NCI-H510A (cell line): ENCODE measurements around the gene F2.
"Not testable (repeated sequence)": the region's sequence is repeated elsewhere in the genome, so short reads cannot be mapped to it uniquely, and the experiment has no call there.

Source experiments
- DNase-seq: peaks from one replicate; lab custom pipeline; 2025; lab: John Stamatoyannopoulos, UW

F2 gene

DNA sequence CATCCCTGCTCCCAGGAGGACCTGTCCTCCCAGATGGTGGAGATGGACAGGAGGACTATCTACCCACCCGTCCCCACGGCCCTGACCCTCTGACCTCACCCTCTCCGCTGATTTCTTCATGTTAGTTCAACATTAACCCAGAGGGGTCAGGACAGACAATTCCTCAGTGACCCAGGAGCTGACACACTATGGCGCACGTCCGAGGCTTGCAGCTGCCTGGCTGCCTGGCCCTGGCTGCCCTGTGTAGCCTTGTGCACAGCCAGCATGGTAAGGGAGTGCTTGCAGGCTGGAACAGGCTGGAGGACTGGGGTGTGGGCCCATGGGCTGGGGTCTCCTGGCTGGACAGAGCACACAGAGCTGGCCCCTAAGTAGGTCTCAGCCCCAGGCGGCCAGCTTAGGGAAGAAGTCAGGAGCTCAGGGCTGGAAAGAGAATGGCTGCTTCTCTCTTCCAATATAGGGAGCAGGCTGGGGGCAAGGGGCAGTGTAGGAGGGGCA, at the start of gene F2:
Gene F2 (plus strand): TSS at position 166 of the 495 bp plus-strand sequence. CDS start 23 bp downstream, at position 189.
- DNase-seq = no peak

DNA sequence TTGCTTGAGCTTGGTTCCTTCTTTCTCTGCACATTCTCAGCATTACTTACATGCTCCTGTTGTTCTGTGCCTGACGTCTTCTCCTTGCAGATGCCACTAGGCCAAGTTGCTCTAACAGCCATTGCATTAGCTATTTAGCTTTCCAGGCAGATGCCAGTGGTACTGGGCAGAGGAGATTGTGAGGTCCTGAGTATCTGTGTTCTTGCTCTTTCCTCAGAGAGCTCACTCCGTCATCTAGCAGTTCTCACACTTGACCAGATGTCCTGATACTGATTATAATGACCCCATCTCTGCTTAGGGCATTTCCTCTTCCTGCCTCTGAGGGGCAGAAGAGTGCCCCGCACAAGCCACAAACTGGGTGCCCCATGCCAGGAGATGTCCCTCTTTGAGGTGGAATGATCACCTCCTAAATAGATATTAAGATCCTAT, 49.3 kb upstream of the F2 start:
- DNase-seq = no peak

DNA sequence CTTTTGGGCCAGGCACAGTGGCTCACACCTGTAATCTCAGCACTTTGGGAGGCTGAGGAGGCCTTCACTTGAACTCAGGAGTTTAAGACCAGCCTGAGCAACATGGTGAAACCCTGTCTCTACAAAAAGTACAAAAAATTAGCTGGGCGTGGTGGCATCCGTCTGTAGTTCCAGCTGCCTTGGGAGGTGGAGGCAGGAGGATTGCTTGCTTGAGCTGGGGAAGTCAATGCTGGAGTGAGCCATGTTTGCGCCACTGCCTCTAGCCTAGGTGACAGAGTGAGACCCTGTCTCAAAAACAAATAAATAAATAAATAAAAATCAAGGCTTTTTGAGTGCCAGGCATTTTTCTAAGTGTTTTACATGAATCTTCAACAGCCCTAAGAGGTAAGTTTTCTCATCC, 48.5 kb upstream of the F2 start:
- DNase-seq = not testable (repeated sequence)

DNA sequence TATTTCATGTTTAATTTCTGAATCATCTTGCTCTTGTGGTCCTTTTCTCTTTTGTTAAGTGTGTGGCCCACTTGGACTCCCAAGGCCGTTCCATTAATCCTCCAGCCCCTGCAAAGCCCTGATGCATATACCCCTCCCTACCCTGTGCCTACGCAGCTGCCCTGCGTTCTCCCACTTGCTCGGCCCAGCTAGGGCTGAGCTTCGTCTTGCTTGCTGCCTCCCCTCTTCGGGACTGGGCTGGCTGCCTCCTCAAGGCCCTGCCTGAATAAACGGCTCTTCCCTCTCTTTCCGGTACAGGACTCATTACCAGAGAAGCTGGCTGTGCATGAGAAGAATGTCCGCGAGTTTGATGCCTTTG, 47.1 kb upstream of the F2 start:
- no peak for DNase-seq

DNA sequence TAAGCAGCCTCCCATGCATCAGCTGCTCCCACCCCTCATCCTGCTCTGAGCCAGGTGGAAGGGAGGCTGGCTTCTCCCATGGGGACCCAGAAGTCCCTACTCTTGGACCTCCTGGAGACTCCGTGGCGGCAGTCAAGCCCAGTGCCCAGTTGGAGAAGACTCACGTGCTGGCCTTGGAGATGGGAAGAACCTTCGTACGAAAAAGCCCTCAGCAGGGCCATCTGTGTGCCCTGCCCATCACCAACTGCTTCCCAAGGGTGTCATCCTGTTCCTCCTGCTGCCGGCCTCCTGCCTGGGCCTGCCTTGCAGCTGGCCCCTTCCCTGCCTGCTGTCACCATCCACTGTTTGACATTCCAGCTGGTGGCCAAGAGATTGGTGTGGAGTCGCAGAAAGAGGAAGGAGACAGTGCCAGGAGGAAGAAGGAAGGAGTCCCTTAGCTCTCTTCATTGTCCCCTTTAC, 46.6 kb upstream of the F2 start:
- DNase-seq = no peak

DNA sequence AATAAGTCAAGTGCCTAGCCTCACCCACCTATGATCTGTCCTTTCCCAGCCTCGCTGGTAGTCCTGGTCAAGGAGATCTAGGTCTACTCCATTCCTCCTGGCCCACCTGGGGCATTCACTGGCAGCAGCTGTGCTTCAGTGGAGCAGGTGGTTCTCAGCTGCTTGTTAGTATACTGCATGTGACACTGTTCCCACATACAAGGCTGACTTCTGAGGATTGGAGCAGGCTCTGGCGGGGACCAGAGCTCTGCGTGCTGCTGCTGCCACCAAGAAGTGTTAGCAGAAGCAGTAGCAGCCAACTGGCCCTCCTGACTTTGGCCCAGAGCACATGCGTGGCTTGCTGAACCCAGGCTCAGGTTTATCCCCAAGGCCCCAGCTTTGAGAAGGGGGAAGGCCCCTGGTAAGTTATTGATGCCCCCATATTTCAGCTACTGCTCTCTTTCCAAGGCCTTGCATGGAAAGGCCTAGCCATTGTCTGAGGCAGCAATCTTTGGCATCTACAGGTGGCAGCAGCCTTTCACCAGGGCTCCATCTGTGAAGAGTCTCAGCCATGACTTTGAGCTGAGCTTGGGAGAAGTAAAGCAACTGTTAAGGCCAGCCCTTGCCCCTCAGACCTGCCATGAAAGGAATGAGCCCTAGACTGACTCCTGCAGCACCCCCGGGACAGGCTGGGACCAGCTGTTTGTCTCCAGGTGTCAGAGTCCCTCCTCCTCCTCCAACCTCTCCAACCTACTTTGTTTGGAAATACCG, 45.1 kb upstream of the F2 start:
- no peak for DNase-seq

DNA sequence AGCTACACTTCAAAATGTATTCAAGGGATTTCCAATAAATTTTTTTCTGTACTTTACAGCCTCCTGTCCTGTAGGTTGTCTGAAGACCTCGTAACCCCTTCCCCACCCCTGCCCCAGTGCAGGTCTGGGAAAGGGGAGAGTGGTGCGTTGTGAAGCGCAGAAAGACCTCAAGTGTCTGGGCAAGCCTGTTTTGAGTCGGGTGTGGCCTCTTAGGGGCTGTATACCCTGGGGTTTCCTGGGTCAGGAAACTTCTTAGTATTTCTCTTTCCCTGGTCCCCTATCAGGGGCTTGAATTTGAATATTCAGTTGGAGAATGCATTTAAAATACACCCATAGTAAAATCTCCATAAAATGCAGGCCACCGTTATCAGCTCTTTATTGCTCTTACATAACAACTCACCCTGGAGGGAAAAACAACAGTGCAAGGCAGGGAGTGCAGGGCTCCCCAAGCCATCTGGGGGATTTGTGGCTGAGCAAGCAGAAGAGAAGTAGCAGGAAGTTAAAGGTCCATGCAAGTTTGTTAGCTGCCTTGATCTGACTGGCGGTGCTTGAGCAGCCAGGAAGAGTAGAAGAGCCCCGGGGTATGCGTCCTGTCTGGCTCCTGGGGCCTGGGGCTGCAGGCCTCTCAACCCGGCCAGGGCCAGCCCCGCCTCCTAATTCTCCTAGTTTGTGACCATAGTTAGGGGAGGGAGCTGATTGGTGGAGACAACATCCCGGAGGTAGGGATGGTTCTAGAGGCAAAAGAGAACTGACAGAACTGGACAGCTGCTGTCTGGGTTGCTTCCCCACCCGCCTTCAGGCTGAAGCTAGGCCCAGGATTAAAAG, 44.3 kb upstream of the F2 start:
- DNase-seq = no peak

DNA sequence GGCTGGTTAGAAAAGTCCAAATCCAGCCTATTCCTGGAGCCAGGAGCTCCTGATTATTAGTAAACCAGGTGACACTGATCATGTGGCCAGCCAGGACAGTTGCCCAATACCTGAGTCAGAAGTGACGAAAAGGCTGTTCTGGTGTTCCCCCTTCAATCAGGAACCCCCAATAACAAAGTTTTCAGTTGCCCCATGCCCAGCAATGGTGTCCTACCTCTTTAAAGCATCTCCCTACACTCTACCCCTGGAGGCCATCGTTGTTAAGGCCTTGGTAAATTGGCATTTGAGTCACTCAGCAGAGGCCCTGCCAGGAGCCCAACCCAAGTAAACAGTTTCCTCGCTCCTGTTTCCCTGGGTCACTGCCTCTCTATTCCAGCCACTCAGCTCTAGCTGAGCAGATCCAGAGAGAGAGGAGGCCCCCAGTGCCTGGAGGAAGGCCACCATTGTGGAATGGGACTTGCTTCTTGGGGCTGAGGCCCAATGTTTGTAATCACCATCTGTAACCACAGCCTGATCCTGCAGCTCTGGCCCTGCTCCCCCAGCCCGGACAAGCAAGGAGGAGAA, 43.6 kb upstream of the F2 start:
- no peak for DNase-seq

DNA sequence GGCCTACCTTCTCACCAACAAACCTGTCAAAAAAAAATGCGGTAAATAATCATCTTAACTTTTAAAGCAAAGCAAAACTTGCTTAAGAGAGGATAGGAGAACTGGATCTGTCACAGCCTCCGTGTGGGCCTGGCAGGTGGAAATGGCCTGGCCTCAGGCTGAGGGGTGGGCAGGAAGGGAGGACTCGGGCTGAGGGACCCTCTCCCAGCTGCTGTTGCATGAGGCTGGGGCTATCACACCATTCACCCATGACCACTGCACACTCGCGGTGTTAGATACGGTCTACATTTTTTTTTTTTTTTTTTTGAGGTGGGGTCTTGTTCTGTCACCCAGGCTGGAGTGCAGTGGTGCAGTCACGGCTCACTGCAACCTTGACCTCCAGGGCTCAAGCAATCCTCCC, 43.1 kb upstream of the F2 start:
- no peak for DNase-seq

DNA sequence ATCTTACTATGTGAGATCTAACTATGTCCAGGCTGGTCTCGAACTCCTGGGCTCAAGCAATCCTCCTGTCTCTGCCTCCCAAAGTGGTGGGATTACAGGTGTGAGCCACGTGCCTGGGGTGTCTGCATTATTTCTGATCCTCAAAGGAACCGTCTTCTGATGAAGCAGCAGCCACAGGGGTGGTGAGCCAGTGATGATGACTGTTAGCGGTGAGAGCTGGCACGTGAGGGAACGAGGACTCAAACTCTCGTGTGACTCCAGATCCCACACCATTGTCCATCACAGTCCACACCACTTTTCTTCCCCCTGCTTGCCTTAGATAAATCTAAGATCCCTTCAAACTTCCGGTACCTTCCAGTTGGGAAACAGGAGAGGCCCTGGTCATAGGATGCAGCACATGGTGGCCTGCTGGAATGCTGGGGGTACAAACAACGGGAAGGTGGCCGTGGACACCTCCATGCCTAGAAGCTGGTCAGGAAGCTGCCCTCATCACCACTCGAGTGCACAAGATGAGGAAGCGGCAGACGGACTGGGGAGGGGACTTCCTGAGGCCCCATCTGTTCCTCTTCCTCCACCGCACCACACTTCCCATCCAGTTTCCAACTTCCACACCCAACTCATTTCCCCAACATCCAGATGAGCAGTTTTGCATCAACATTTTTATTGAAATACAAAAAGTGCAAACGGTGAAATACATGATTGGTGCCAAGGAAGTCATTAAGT, 42.4 kb upstream of the F2 start:
- no peak for DNase-seq

DNA sequence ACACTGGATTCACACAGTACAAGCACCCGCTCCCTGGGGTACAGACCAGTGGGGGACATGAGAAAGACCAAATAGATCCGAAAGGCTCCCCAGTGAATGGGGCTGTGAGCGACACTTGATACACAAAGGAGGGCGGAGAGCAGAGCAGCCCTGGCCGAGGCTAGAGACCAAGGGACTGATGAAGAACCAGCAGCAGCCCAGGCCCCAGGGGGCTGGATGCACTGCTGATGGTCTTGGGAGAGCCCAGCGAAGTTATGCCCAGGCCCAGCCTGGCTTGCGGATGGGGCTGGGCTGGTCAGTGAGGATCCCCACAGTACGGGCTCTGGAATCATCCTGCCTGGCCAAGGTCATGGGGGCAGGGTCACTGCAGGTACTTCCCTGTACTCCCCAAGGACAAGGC, 41.8 kb upstream of the F2 start:
- no peak for DNase-seq

DNA sequence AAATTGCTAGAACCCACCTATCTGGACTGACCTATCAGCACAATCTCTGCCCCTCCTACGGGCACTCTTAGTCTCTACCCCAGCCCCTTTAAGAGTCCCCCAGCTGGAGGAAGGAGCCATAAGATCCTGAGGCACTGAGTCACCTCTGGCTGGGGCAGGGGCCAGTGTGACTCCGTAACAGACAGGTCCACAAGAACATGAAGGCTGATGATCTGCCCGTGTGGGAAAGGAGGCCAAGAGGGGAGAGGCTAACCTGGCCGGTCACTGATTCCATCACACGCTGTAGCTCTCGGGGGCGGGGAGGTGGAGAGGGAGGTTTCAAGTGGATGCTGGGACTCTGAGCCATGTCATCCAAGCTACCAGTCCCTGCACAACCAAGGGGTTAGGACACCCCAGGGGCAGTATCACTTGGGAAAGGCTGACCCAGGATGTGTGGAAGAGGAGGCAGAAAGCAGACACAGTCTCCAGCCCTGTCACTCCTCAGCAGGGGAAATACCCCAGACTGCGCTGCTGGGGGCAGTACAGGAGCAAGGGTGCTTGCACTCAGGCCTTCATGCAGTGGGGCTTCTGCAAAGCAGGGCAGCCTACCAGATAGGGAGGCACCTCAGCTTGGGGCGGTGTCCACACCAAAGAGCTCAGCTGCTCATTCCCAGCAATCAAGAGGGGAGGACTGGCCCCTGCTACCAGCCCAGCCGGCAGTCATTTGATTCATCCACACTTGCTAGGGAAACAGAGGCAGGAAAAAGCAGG, 40.8 kb upstream of the F2 start:
- no peak for DNase-seq

DNA sequence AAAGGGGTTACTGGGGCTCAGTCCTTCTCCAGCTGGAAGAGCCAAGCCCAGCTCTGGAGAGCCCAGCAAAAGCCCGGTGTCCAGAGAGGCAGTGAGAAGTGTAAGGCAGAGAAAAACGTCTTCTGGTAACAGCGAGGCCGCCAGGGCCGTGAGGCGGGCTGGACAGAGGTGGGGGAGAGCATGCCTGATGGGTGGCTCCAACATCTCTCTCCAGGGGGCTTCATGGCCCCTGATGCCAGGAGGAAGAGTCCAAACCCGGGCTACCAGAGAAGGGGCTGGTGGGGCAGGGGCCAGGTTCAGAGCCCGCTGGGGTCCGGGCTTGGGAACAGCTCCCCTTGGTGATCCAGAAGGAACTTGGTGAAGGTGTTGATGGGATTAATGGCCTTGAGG, 40.3 kb upstream of the F2 start:
- no peak for DNase-seq

DNA sequence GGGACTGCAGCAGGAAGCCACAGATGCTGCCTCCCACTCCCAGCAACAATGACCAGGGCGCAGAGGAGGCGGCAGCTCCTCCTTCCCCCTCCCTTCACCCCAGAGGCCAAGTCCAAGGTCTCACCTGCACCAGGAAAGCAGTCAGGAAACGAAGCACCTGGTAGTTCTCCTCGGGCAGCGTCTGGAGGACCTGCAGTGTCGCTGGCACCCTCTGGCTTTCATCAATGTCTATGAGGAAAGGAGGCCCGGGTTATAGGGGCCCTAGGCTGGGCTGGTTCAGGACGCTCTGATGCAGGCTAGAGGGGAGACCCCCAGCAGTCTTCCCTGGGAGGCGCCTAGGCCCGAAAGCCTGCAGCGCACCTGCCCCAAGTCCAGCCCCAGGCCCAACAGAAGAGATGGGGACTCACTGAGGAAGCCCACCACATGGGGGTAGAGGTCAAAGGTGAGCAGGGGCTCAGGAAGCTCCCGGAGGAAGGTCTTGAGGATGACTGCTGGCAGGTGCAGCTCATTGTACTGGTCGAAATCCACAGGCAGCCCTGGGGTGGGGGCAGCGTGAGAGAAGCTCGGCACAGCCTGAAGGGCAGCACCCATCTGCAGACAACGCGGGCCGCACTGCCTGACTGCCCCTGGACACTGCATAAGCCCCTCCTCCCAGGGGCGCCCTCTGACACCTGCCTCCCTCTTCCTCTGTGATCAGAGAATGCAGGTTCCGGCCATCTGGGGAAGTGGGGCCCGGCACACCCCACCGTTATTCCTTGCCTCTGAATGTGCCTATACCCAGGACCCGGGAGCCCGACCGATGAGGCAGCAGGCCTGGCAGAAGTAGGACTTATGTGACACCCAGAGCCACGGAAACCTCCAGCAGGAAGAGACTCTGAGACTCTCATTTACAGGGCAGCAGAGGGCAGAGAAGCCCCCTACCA, 39.5 kb upstream of the F2 start:
- no peak for DNase-seq

DNA sequence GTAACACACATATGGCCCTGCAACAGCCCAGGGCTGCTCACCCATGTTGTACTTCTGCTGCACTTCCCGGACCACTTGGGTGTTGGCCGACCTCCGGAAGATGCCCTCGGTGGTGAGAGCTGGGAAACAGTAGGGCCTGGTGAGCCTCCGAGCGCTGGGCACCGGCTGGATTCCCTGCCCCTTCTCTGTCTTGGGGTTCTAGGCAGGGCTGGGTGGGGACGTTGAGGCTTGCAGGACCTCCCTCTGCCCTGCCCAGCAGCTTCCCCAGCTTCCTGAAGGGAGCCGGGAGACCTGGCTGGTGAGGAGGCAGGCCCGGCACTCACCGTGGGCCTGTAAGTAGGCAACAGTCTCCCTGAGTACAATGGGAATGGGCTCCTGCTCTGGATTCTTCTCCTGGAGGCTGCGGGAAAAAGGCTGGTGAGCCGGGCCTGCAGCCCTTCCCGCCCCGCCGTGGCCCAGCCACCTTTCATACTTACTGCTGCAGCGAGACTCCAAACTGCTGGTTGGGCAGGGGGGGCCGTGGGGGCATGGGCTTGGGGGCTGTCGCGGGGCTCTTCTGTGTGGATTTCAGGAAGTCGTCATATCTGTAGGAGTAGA, 38.8 kb upstream of the F2 start:
- no peak for DNase-seq

DNA sequence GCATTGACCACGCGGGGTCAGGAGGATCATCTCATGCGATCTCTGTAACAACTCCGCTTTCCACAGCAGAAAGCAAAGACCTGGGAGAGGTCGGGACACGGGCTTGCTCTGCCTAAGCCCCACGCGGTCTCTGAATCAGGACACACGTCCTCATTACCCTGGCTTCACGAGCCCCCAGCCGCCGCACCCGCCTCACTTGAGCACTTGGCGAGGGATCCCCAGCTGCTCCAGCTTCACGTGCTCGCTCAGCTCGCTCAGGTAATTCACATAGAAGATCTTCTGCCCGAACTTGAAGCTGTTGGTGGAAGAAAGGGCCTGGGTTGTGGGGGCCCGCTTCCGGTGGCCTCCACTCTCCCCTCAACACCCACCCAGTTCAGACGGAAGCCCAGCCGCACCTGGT, 38.2 kb upstream of the F2 start:
- no peak for DNase-seq

DNA sequence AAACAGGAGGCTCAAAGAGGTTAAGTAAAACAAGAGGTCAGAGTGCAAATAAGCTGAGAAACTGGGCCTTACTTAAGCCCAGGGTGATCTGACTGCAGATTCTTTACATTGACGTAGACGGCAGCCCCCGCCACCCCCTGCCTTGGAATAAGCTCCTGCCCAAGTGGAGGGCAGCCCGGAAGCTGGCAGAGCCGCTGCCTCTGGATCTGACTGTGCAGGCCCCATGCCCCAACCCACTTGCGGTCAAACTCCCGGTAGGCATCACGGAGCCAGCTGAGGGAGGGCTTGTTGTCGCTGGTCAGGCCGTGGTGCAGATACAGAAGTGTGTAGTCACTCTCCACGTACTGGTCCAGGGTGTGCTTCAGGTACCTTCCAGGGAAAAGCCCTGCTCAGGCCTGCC, 37.2 kb upstream of the F2 start:
- no peak for DNase-seq

DNA sequence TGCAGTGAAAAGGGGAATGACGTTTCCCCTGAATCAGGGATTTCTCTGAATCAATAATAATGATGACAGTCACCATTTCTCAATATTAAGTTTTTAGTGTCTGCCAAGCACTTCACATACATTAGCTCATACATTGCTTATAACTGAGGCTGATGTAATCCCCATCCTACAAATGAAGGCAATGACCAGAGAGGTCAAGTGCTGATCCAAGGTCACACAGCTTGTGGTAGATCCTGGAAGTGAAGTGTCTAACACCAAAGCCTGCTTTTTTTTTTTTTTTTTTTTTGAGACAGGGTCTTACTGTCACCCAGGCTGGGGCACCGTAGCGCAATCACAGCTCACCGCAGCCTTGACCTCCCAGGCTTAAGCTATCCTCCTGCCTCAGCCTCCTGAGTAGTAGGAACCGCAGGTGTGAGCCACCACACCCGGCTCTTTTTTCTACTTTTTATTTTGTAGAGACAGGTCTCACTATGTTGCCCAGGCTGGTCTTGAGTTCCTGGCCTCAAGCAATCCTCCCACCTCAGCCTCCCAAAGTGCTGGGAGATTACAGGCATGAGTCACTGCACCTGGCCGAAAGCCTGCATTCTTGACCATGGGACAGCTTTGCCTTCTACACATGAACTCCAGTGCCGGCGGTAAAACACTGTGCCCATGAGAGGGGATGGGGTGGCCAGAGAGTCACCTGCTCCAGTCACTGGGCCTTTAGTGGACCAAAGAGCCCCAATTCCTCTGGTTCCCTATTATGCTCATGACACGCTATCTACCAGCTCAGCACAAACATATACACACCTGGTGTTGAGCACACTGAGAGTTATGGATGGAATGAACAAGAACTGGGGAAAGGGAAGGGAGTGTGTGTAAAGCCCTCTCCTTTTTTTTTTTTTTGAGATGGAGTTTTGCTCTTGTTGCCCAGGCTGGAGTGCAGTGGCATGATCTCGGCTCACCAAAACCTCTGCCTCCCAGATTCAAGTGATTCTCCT, 36.0 kb upstream of the F2 start:
- no peak for DNase-seq

DNA sequence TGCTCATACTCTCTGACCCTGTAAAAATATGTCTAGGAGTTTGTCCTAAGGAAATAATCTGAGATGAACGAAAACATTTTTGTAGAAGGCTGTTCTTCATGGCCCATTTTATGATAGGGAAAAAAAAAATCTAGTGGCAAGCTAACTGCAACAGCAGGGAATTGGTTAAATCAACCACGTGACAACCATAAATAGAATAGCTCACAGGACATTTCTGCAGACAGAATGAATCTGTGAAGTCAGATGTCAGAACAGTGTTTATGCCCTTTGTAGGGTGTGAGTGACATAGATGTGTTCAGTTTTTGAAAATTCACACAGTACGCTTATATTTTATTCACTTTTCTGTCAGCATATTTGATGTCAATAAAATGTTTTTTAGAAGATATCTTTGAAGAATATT, 34.6 kb upstream of the F2 start:
- DNase-seq = no peak
